COLO668 (cell line): Measurements from ENCODE around the gene GALNT6.
A peak's percentile ranks its signal among the peaks of the same experiment; 100 is the strongest.

Experiments
- DNase-seq: peaks from one replicate; lab custom pipeline; 2025; ENCODE audit not compliant: unreplicated experiment; lab: John Stamatoyannopoulos, UW

The GALNT6 gene

DNA sequence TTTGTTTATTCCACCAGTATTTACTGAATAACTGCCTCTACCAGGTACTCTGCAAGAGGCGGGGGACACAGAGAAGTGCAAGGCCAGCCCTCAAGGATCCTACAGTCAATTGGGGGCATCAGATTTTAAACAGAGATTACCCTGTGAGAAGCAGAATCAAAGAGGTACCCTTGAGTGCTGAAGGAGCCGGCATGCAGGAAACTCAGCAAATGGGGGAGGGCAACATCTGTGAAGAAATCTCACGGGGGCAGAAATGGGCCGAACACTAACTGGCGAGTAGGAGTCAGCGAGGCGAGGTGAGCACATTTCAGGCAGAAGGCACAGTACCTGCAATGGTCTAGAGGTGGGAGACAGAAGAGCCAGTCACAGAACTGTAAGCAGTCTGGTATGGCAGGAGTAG, 9.0 kb downstream of the GALNT6 start:
- DNase-seq: no peak

GRCh38 chr12:51381226-51382079, 9.8 kb downstream of the GALNT6 start:
- DNase-seq: no peak

DNA sequence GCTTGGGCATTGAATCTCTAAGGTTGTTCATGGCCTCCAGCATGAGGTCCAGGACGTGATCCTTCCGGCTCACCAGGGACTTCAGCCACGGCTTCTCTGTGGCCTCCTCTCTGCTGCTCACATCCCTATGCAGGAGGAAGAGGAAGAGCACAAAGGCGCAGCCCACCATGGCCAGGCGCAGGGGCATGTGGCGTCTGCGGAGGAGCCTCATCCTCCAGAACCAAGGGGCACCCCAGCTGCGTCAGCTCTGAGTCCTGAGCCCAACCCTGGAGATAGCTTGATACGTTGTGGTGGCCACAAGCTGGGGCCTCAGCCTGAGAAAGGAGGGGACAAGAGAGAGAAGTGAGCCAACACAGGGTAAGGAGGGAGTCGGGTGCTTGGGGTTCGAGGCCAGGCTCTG, 11.6 kb downstream of the GALNT6 start:
- DNase-seq: no peak

GRCh38 chr12:51378749-51379148, 12.5 kb downstream of the GALNT6 start:
- DNase-seq: no peak

GRCh38 chr12:51377099-51377984, 13.9 kb downstream of the GALNT6 start:
- DNase-seq: no peak

DNA sequence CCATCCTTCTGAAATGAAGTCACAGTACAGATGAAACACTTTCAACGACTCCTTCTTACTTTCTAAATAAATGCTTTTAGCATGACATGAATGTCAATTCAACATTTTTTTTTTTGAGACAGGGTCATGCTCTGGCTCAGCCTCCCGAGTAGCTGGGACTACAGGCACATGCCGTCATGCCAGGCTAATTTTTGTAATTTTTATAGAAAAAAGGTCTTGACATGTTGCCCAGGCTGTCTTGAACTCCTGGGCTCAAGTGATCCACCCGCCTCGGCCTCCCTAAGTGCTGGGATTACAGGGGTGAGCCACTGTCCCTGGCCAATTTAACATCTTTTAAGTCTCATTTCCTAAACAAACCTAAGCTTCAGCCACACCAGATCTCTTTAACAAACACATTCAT, 16.4 kb downstream of the GALNT6 start:
- DNase-seq: no peak

DNA sequence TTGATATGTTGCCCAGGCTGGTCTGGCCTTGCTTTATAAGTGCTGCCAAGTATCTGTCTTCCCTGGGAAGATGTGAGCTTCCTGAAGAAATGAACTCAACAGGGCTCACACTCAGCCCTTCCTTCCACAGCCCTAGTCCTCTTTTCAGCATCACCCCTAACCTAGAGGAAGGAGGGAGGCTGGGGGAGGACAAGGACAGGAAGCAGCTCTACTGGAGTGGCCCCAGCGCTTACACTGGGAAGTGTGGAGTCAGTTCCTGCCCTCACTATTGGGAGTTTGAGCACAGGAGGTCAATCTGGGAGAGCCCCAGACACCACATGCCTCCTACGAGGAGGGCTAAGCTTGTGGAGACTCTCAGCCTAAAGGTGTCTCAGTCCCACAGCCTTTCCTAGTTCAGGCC, 16.8 kb downstream of the GALNT6 start:
- DNase-seq: no peak

GRCh38 chr12:51373187-51373586, 18.0 kb downstream of the GALNT6 start:
- no peak for DNase-seq

DNA sequence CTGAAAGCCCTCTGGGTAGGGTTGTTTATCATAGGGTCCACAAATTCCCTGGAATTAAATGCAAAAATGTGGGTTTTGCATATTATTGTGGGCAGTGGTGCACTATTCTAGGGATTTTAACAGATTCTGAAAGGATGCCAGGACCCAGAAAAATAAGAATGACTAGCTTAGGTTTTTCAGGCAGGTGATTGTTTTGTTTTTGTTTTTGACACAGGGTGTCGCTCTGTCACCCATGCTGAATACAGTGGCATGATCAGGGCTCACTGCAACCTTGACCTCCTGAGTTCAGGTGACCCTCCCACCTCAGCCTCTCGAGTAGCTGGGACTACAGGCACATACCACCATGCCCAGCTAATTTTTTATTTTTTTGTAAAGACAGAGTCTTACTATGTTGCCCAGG, 19.2 kb downstream of the GALNT6 start:
- no peak for DNase-seq

DNA sequence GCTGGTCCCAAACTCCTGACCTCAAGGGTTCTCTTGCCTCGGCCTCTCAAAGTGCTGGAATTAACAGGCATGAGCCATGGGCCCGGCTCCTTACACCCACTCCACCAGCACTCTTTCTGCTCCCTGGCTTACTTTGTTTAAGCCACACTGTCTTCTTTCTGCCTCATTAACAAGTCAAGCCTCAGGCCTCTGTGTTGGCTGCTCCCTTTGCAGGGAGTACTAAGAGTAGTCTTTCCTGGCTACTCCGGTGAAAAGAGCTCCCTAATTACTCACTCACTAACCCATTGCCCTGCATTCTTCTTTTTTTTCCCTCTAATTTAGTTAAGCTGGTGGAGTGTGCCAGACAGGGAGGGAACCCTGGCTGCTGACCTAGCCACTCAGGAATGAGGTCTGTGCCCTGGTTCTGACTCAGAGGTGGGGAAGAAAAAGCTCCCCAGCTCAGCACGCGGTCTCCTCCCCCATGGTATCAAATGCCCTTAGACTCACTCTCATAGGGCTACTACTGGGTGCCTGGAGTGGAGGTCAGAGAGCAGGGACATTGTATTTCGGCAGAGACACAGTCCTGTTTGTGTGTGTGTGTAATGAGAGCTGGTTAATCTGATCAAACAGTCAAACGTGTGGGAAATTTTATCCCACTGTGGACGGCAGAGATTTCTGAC, 19.8 kb downstream of the GALNT6 start:
- no peak for DNase-seq

DNA sequence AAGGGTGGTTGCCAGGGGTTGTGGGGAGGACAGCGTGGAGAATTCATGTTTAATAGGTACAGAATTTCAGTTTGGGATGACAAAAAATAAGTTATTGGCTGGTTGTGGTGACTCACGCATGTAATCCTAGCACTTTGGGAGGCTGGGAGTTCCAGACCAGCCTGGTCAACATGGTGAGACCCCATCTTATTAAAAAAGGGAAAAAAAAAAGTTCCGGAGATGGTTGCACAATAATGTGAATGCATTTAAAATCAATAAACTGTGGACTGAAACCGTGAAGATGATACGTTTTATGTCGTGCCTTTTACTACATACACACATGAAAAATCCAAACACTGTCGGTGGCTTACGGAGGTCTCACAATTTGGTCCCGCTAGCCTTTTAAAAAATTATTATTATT, 20.5 kb downstream of the GALNT6 start:
- DNase-seq: no peak

- no peak for DNase-seq
Observed at GRCh38 chr12:51369581-51369980, 21.6 kb downstream of the GALNT6 start.

DNA sequence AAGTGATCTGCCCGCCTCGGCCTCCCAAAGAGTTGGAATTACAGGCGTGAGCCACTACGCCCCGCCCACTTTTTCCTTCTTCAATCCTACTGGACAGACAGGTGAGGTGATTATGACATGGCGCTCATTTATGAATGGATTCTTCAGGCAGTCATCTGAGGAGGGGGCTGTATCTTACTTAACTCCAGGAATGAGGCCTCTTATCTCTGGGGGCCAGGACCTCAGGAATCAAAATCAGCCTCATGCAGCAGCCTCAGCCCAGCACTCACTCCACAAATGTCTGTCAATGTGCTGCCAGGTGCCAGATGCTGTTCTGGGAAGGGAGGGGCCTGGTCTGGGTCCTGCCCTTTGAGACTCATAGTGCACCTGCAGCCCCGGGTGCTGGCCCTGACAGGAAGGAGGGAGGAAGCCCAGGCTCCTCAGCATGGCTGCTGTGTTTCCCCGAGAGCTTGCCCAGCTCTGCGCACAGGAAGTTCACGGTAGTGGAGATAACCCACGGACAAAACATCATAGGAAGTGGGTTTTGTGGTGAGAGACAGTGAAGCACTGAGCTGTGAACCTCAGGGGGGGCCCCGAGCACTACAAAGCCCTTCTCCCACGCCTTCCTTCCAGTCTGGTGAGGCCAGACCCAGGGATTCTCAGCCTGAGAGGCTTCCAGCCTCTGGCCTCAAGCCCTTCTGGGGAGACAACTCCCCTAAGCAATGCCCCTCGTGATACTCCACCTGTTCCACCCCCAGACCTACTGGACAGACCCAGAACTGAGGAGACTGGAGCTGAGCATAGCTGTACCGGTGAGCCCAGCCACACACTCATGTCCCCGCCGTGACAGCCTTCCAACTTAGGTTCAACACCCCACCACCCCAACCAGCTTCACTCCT, 22.3 kb downstream of the GALNT6 start:
- peak; percentile 42 for DNase-seq

GRCh38 chr12:51365276-51365675, 25.9 kb downstream of the GALNT6 start:
- no peak for DNase-seq

DNA sequence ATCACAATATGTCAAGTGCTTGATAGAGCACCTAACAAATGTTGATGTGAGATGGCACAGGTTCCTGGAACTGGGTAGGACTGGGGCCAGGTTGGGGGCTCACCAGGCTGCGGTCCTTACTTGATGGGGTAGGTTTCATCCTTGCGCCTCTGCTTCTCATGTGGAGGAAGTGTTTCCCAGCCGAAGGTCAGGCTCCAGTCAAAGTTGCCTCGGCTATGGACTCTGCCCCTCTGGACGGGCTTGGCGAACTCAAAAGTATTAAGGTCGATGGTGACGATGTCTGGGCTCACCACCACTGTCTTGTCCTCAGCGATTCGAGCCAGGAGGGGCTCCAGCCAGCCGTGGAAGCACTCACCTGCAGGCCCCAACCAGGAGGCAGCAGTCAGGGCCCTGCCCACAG, 27.2 kb downstream of the GALNT6 start:
- no peak for DNase-seq

DNA sequence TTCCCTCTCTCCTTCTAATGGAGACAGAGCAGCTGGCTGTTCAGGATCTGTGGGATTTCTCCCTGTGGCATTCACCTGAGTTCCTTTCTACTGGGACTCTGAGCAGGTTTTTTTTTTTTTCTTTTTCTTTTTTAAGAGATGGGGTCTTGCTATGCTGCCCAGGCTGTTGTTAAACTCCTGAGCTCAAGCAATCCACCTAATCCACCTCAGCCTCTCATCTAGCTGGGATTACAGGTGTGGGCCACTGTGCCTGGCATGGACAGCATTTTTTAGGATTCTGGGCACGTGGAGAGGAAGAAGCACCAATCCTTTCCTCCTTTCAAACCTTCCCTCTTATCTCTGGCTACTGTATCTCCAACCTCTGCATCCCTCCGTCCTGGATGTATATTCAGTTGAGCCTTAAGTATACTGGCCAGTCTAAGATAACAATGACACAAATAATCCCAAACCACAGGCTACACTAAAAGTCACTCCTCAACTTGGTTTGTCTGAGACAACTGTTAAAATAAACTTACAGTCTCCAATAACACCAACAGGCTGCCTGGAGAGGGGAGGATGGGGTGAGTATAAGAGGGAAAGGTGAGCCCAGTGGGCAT, 28.4 kb downstream of the GALNT6 start:
- DNase-seq: no peak

DNA sequence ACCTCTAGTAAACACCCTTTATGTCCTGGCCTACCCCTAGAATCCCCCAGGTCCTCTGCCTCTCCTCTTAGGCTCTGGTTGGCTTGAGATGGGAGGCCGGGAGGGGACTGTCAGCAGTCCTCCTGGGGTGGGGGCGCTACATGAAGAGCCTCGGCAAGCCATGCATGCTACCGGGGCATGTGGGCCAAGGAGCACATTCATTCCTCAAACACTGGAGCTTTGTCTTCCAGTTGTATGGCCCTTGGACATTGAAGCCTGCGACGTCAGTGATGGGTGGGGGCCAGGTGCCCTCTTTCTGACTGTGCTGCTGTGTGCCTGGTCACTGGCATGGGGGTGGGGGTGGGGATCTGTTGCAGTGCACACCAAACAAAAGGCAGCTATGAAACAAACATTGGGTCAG, 28.9 kb downstream of the GALNT6 start:
- DNase-seq: no peak

- DNase-seq: no peak
Observed at GRCh38 chr12:51361161-51362016, 29.8 kb downstream of the GALNT6 start.

GRCh38 chr12:51360315-51360714, 30.9 kb downstream of the GALNT6 start:
- no peak for DNase-seq
